ENCODE measurements around the gene BUD13.

Gene BUD13

GRCh38 chr11:116796548-116796947 lies 23.8 kb upstream of the BUD13 start:
- Mint-ChIP-seq H3K36me3 (ENCODE audit: low read depth) (no peaks in the 10 kb centered on the region), H3K4me1 (peaks cover 11% of the 10 kb centered on the region), H3K27me3 (ENCODE audit: low read depth, poor library complexity) (peaks cover 14% of the 10 kb centered on the region), H3K27ac (no peak overlapping the region), H3K4me3 (no peak overlapping the region), H3K9me3 (no peaks in the 10 kb centered on the region)
- TF ChIP-seq CTCF (IDR thresholded peaks at IDR 0.05), result no peak
- no peak for DNase-seq

GRCh38 chr11:116794851-116795250 lies 22.1 kb upstream of the BUD13 start:
- Mint-ChIP-seq H3K27ac (no peak overlapping the region), H3K4me3 (no peak overlapping the region), H3K36me3 (ENCODE audit: low read depth) (no peaks in the 10 kb centered on the region), H3K4me1 (peaks cover 16% of the 10 kb centered on the region), H3K27me3 (ENCODE audit: low read depth, poor library complexity) (peaks cover 18% of the 10 kb centered on the region), H3K9me3 (no peaks in the 10 kb centered on the region)
- TF ChIP-seq CTCF (IDR thresholded peaks at IDR 0.05), result no peak
- DNase-seq, result no peak

GRCh38 chr11:116793772-116794097 lies 20.9 kb upstream of the BUD13 start:
- no peak overlapping the region for H3K4me3 Mint-ChIP-seq
- peaks cover 27% of the 10 kb centered on the region for H3K27me3 Mint-ChIP-seq (ENCODE audit: low read depth, poor library complexity)
- H3K27ac Mint-ChIP-seq, result no peak overlapping the region
- DNase-seq, result no peak
- peaks cover 16% of the 10 kb centered on the region for H3K4me1 Mint-ChIP-seq
- H3K9me3 Mint-ChIP-seq, result no peaks in the 10 kb centered on the region
- no peaks in the 10 kb centered on the region for H3K36me3 Mint-ChIP-seq (ENCODE audit: low read depth)
- TF ChIP-seq CTCF (IDR thresholded peaks at IDR 0.05), result no peak

GRCh38 chr11:116792869-116793771 lies 20.3 kb upstream of the BUD13 start:
- H3K27ac Mint-ChIP-seq, result no peak overlapping the region
- H3K4me1 Mint-ChIP-seq, result peaks cover 22% of the 10 kb centered on the region
- H3K36me3 Mint-ChIP-seq (ENCODE audit: low read depth), result no peaks in the 10 kb centered on the region
- TF ChIP-seq CTCF (IDR thresholded peaks at IDR 0.05), result no peak
- peaks cover 31% of the 10 kb centered on the region for H3K27me3 Mint-ChIP-seq (ENCODE audit: low read depth, poor library complexity)
- DNase-seq, result no peak
- no peaks in the 10 kb centered on the region for H3K9me3 Mint-ChIP-seq
- H3K4me3 Mint-ChIP-seq, result no peak overlapping the region

- H3K4me3 Mint-ChIP-seq, result no peak overlapping the region
- H3K4me1 Mint-ChIP-seq, result peaks cover 24% of the 10 kb centered on the region
- no peak for TF ChIP-seq CTCF (IDR thresholded peaks at IDR 0.05)
- H3K27ac Mint-ChIP-seq, result no peak overlapping the region
- no peak for DNase-seq
- H3K27me3 Mint-ChIP-seq (ENCODE audit: low read depth, poor library complexity), result peaks cover 31% of the 10 kb centered on the region
- no peaks in the 10 kb centered on the region for H3K36me3 Mint-ChIP-seq (ENCODE audit: low read depth)
- H3K9me3 Mint-ChIP-seq, result no peaks in the 10 kb centered on the region
Observed at GRCh38 chr11:116792144-116792868, 19.5 kb upstream of the BUD13 start.
